ENCODE data around the gene TOR1B. TPM values are rescaled to one million over a fixed set of nuclear protein-coding genes. Genes with fewer than 3 reads are reported as not detected.

TOR1B gene, protein sequence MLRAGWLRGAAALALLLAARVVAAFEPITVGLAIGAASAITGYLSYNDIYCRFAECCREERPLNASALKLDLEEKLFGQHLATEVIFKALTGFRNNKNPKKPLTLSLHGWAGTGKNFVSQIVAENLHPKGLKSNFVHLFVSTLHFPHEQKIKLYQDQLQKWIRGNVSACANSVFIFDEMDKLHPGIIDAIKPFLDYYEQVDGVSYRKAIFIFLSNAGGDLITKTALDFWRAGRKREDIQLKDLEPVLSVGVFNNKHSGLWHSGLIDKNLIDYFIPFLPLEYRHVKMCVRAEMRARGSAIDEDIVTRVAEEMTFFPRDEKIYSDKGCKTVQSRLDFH
- total RNA-seq (21.4 TPM), polyA plus RNA-seq (ENCODE audit: insufficient read depth, low read depth, low replicate concordance) (10.1 TPM)
- long read RNA-seq, donor 1, partial matches to known transcripts: 7 of 33 reads
- long read RNA-seq, donor 1, other reads (novel, unspliced or antisense): 24 of 33 reads
- long read RNA-seq, donor 2, partial matches to known transcripts: 0 of 1 reads
- long read RNA-seq, donor 2, other reads (novel, unspliced or antisense): 0 of 1 reads
- long read RNA-seq, donor 3, partial matches to known transcripts: 0 of 5 reads
- long read RNA-seq, donor 3, other reads (novel, unspliced or antisense): 0 of 5 reads
- long read RNA-seq, donor 4, partial matches to known transcripts: 0 of 4 reads
- long read RNA-seq, donor 4, other reads (novel, unspliced or antisense): 0 of 4 reads
- long read RNA-seq, donor 5, partial matches to known transcripts: 0 of 1 reads
- long read RNA-seq, donor 5, other reads (novel, unspliced or antisense): 0 of 1 reads
- long read RNA-seq, donor 6: 0 reads
- long read RNA-seq, donor 7, transcript TOR1B-201 (5 exons, 2,769 nt): major isoform, 6 of 19 reads
- long read RNA-seq, donor 7, partial matches to known transcripts: 2 of 19 reads
- long read RNA-seq, donor 7, other reads (novel, unspliced or antisense): 10 of 19 reads
- long read RNA-seq, donor 8, partial matches to known transcripts: 0 of 25 reads
- long read RNA-seq, donor 8, other reads (novel, unspliced or antisense): 22 of 25 reads
- long read RNA-seq, donor 9, partial matches to known transcripts: 5 of 24 reads
- long read RNA-seq, donor 9, other reads (novel, unspliced or antisense): 15 of 24 reads
- long read RNA-seq, donor 10, transcript TOR1B-203 (2 exons, 663 nt): major isoform, 6 of 36 reads
- long read RNA-seq, donor 10, partial matches to known transcripts: 30 of 36 reads
- long read RNA-seq, donor 10, other reads (novel, unspliced or antisense): 0 of 36 reads

DNA sequence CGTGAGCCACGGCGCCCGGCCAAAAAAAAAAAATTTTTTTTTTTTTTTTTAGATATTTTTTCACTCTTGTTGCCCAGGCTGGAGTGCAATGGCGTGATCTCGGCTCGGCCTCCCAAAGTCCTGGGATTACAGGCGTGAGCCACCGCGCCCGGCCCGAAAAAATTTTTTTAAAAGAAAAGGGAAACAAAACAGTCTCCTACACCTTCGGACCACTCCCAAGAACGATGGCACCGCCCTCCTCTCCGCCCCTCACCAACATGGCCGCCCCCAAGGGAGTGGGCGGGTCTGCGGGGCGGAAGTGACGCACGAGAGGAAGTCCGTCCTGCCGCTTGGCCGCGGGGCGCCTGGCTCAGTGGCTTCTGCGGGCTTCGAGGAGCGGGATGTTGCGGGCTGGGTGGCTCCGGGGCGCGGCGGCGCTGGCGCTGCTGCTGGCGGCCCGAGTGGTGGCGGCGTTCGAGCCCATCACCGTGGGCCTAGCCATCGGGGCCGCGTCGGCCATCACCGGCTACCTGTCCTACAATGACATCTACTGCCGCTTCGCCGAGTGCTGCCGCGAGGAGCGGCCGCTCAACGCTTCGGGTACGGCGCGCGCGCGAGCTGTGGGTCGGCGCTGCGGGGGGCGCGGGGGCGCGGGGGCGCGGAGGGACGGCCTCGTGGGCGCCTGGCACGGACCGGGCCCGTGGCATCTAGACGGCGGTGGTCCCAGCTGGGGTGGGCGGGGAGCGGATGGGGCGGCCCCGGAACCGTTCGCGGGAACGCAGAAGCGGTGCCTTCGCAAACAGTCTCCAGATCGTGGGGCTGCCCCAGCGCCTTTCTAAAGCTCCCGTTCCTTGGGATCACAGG lies at the start of gene TOR1B:
Gene TOR1B (plus strand): TSS at position 352 of the 843 bp plus-strand sequence. CDS start 29 bp downstream, at position 381.
- Histone ChIP-seq H3K4me1 (ENCODE audit: control insufficient read depth in 2 of 3, insufficient read depth in 2 of 3, low read depth in 1 of 3, low read length in 3 of 3) (peaks cover 0 to 7% (median 6%) of the 10 kb centered on the region in 3 donors), H3K9ac (ENCODE audit: low read length in 3 of 3) (peak within 1 kb of the TSS in 2 of 3 donors; percentile 73 to 92), H3K4me3 (ENCODE audit: low read length in 3 of 3) (peak within 1 kb of the TSS; percentile 64 to 81 (median 68)), H3K36me3 (ENCODE audit: control insufficient read depth in 2 of 3, insufficient read depth in 3 of 3, low read length in 3 of 3) (peaks cover 3 to 6% (median 3%) of the 10 kb centered on the region in 3 donors), H3K27me3 (ENCODE audit: control insufficient read depth, insufficient read depth, low read length) (no peaks in the 10 kb centered on the region), H3K9me3 (ENCODE audit: control insufficient read depth in 2 of 3, insufficient read depth in 1 of 3, low read length in 3 of 3) (no peaks in the 10 kb centered on the region), H3K27ac (ENCODE audit: low read depth in 2 of 2, low read length in 2 of 2) (peak within 1 kb of the TSS; percentile 78 to 87)
- no peak for FAIRE-seq
- intact Hi-C loops (cut with DNase I): no loop called here
- TF ChIP-seq, protein P1, sequence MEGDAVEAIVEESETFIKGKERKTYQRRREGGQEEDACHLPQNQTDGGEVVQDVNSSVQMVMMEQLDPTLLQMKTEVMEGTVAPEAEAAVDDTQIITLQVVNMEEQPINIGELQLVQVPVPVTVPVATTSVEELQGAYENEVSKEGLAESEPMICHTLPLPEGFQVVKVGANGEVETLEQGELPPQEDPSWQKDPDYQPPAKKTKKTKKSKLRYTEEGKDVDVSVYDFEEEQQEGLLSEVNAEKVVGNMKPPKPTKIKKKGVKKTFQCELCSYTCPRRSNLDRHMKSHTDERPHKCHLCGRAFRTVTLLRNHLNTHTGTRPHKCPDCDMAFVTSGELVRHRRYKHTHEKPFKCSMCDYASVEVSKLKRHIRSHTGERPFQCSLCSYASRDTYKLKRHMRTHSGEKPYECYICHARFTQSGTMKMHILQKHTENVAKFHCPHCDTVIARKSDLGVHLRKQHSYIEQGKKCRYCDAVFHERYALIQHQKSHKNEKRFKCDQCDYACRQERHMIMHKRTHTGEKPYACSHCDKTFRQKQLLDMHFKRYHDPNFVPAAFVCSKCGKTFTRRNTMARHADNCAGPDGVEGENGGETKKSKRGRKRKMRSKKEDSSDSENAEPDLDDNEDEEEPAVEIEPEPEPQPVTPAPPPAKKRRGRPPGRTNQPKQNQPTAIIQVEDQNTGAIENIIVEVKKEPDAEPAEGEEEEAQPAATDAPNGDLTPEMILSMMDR (IDR thresholded peaks at IDR 0.05; ENCODE audit: borderline replicate concordance, extremely low read depth, insufficient read depth): no peak
- peak; percentile 96 to 98 (median 97) for DNase-seq

DNA sequence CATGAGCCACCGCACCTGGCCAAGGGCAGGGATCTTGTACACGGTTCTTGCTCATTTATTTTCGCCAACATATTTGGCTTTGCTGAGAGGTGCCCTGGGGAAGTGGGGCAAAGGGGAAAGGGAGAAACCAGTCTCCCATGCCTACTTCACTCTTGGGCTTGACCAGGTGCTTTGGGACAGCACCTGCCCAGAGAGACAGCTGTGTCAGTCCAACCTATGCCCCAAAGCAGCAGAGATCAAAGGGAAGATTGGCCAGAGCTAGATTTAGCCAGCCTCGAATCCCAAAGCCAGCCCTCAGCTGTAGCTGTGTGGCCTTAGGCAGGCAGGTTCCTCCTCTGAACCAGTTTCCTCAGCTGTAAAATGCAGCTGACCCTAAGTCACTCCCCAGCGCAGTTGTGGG lies 47.8 kb upstream of the TOR1B start:
- Histone ChIP-seq H3K27ac (ENCODE audit: low read depth in 2 of 2, low read length in 2 of 2) (no peak overlapping the region), H3K4me3 (ENCODE audit: low read length in 3 of 3) (no peak overlapping the region), H3K27me3 (ENCODE audit: control insufficient read depth, insufficient read depth, low read length) (no peaks in the 10 kb centered on the region), H3K9ac (ENCODE audit: low read length in 3 of 3) (no peak overlapping the region), H3K36me3 (ENCODE audit: control insufficient read depth in 2 of 3, insufficient read depth in 3 of 3, low read length in 3 of 3) (no peaks in the 10 kb centered on the region), H3K4me1 (ENCODE audit: control insufficient read depth in 2 of 3, insufficient read depth in 2 of 3, low read depth in 1 of 3, low read length in 3 of 3) (peaks cover 0 to 12% (median 9%) of the 10 kb centered on the region in 3 donors), H3K9me3 (ENCODE audit: control insufficient read depth in 2 of 3, insufficient read depth in 1 of 3, low read length in 3 of 3) (no peaks in the 10 kb centered on the region)
- TF ChIP-seq, protein P1 (IDR thresholded peaks at IDR 0.05; ENCODE audit: borderline replicate concordance, extremely low read depth, insufficient read depth): no peak
- FAIRE-seq: no peak
- intact Hi-C loops (cut with DNase I): no loop called here
- no peak for DNase-seq

DNA sequence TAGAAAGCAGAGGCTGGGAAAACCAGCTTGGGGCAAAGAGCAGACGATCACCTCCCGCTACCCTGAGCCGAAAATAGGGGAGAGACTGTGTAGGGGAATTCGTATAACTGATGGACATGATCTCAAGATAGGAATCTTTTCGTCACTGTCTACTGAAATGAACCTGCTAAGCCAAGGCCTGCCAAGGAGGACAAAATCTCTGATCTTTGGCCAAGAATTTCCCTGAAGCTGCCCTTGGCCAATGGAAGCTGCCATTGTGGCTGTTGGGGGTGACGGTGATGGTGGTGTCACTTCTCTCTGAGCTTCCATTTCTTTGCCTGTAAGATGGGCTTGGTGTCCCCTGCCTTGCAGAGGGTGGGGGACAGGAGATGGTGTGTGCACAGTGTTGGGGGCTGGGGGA lies 46.8 kb upstream of the TOR1B start:
- Histone ChIP-seq H3K9ac (ENCODE audit: low read length in 3 of 3) (no peak overlapping the region), H3K36me3 (ENCODE audit: control insufficient read depth in 2 of 3, insufficient read depth in 3 of 3, low read length in 3 of 3) (no peaks in the 10 kb centered on the region), H3K27ac (ENCODE audit: low read depth in 2 of 2, low read length in 2 of 2) (no peak overlapping the region), H3K27me3 (ENCODE audit: control insufficient read depth, insufficient read depth, low read length) (no peaks in the 10 kb centered on the region), H3K4me1 (ENCODE audit: control insufficient read depth in 2 of 3, insufficient read depth in 2 of 3, low read depth in 1 of 3, low read length in 3 of 3) (peaks cover 0 to 12% (median 9%) of the 10 kb centered on the region in 3 donors), H3K4me3 (ENCODE audit: low read length in 3 of 3) (no peak overlapping the region), H3K9me3 (ENCODE audit: control insufficient read depth in 2 of 3, insufficient read depth in 1 of 3, low read length in 3 of 3) (no peaks in the 10 kb centered on the region)
- DNase-seq (no peak), FAIRE-seq (no peak)
- TF ChIP-seq, protein P1 (IDR thresholded peaks at IDR 0.05; ENCODE audit: borderline replicate concordance, extremely low read depth, insufficient read depth): no peak
- intact Hi-C loops (cut with DNase I): no loop called here

Data from kidney (tissue), 22 donors.